Vagina (tissue), 2 donors: ENCODE results near the gene TMBIM1. TPM values are rescaled to one million over a fixed set of nuclear protein-coding genes. Genes with fewer than 3 reads are reported as not detected.

Experiments used
- DNase-seq, 2 donors: peaks; one replicate each; pipeline ENCODE4 v3.0.0-alpha.2; 2017; ENCODE audit errors: extremely low spot score in 2 of 2
- H3K27ac ChIP-seq: fragments of 200-600 bp; sonication (generic); one replicate; pipeline ENCODE4 v1.5.1; 2019
- H3K27me3 ChIP-seq: fragments of 200-600 bp; sonication (generic); one replicate; pipeline ENCODE4 v1.5.1; 2019
- H3K36me3 ChIP-seq, 2 donors: fragments of 200-600 bp; sonication (generic); one replicate each; pipeline ENCODE4 v1.5.1; 2017 to 2019
- H3K4me1 ChIP-seq: fragments of 200-600 bp; sonication (generic); one replicate; pipeline ENCODE4 v1.5.1; 2019
- H3K4me3 ChIP-seq, 2 donors: fragments of 200-600 bp; sonication (generic); 1 replicate in 1 of 2; 2 replicates in 1 of 2; pipeline ENCODE4 v1.5.1; 2016 to 2019
- H3K9me3 ChIP-seq: fragments of 200-600 bp; sonication (generic); one replicate; pipeline ENCODE4 v1.5.1; 2019
- POLR2A ChIP-seq, 2 donors: fragments of 450-650 bp; IDR thresholded peaks; one replicate each; pipeline ENCODE4 v1.6.1; 2017; ENCODE audit warnings: antibody characterized with exemption in 2 of 2, mild to moderate bottlenecking in 2 of 2, moderate library complexity in 2 of 2
- POLR2AphosphoS5 ChIP-seq, 2 donors: sonication (generic); formaldehyde crosslinking; IDR thresholded peaks; one replicate each; pipeline ENCODE4 v1.9.0; 2017; ENCODE audit warnings: antibody characterized with exemption in 2 of 2, mild to moderate bottlenecking in 2 of 2, low read depth in 1 of 2; ENCODE audit not compliant: insufficient read depth in 1 of 2
- intact Hi-C: fragments of 100-400 bp; cut with DNase I; formaldehyde crosslinking; loops from one replicate; pipeline ENCODE4 v1.15.1; 2023
- total RNA-seq: library from RNA; depleted of rRNA; stranded (reverse); fragments of >200 nt; gene quantifications from one replicate; pipeline ENCODE4 v1.2.3, GENCODE V29; 2016
- TF ChIP-seq, protein P1 (sequence below), 3 experiments: fragments of 450-650 bp in 2 of 3; fragments of 200-600 bp in 1 of 3; sonication (generic) in 1 of 3; IDR thresholded peaks; one replicate each; pipeline ENCODE4 v1.5.1; 2017 to 2019; ENCODE audit warnings: antibody characterized with exemption in 3 of 3, mild to moderate bottlenecking in 2 of 3, moderate library complexity in 2 of 3

Gene TMBIM1
- total RNA-seq, 1 donor from 2014 or later = 232 TPM

DNA sequence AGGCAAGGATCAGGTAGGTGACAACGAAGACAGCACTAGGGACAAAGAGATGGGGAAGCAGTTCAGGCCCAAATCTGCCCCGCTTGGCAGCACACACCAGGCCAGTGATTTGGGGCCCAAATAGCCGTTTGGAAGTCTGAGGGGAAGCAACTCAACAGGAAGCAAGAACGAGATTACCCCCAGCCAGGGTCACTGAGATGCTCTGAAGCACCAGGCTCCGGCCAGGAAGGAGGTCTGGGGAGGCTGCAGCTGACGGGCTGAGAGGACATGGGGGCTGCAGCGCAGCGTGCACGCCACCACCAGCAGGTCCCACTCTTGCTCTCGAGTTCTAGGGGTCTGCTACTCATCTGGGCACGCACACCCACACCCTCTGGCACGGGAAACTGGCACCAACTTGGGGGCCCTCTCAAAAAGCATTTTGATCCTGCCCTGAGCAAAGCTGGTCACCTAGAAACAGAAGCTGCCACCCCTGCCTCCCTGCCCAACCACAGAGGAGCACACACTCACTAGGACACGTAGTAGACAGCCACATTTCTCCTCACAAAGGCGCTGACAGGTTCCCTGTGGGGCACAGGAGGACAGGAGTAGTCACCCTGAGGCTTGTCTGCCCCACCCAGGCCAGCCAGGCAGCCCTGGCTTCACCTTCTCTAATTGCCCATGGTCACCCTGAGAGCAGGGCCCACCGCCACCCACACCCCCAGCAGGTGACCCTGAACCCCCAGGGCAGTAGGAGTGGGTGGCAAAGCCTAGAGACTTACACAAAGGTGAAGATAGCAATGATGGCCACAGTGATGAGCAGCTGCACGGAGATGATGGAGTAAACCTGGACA lies 13.6 kb downstream of the TMBIM1 start:
- H3K27ac ChIP-seq = peak overlapping the region; percentile 60

DNA sequence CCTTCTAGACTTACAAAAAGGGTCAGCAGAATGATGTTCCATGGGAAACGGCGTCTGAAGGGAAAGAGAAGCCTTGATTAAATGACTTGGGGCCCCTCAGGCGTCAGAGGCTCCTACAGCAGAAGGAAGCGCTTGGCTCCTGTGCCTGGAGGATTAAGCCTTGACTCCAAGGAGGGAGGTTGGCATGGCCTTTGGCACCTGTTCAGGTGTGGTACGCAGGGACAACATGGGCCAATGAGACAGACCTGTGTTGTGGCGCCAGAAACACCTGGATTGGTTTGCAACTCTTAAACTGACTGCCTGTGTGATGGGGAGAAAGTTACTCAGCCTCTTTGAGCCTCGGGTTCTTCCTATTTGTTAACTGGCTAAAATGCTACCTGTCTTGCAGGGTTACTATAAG lies 14.4 kb downstream of the TMBIM1 start:
- Histone ChIP-seq H3K36me3 (peaks cover 0 to 88% of the 10 kb centered on the region in 2 donors), H3K4me1 (peaks cover 60% of the 10 kb centered on the region)

More for the DNA sequence above, 13.6 kb downstream of the TMBIM1 start:
- no peaks in the 10 kb centered on the region for H3K9me3 ChIP-seq
- H3K4me1 ChIP-seq = peaks cover 60% of the 10 kb centered on the region
- TF ChIP-seq POLR2AphosphoS5 (IDR thresholded peaks at IDR 0.05; ENCODE audit: insufficient read depth in 1 of 2, low read depth in 1 of 2) (no peak), POLR2A (IDR thresholded peaks at IDR 0.05) (no peak)
- TF ChIP-seq, protein P1, sequence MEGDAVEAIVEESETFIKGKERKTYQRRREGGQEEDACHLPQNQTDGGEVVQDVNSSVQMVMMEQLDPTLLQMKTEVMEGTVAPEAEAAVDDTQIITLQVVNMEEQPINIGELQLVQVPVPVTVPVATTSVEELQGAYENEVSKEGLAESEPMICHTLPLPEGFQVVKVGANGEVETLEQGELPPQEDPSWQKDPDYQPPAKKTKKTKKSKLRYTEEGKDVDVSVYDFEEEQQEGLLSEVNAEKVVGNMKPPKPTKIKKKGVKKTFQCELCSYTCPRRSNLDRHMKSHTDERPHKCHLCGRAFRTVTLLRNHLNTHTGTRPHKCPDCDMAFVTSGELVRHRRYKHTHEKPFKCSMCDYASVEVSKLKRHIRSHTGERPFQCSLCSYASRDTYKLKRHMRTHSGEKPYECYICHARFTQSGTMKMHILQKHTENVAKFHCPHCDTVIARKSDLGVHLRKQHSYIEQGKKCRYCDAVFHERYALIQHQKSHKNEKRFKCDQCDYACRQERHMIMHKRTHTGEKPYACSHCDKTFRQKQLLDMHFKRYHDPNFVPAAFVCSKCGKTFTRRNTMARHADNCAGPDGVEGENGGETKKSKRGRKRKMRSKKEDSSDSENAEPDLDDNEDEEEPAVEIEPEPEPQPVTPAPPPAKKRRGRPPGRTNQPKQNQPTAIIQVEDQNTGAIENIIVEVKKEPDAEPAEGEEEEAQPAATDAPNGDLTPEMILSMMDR (IDR thresholded peaks at IDR 0.05) = no peak
- DNase-seq = no peak
- H3K4me3 ChIP-seq = no peak overlapping the region
- H3K36me3 ChIP-seq = peaks cover 0 to 81% of the 10 kb centered on the region in 2 donors
- intact Hi-C loops = no loop called here
- no peaks in the 10 kb centered on the region for H3K27me3 ChIP-seq

DNA sequence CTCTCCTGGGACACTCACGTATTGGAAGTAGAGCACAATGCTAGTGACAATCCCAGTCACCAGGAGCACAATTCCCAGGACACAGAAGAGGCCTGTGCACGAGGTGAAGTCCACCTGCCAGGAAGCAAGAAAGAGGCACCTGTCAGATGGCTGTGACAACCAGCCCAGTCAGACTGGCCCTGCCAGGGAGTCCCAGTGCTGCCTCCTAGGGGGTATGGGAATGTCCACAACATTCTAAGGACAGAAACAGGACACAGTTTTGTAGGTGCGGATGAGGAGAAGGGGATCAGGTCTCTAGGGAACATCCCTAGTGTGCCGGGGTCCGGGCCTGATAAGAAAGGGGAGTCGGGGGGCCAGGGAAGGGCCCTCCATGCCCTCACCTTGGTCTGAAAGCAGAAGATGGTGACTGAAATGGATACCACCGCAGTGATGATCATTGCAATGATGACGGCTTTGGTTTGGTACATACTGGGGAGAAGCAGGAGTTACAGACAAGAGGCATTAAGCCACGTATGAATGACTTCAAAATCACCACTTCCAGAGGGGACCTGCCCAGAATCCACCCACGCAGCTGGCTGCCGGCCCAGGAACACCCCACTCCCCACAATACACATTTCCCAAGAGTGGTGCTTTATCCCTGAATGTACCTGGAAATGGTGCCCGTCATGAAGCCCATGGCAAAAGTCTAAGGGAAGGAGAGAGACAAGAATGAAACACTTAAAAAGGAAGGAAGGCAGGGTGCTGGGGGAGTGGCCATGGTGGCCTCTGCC lies 15.1 kb downstream of the TMBIM1 start:
- intact Hi-C loops = no loop called here
- Histone ChIP-seq H3K27me3 (no peaks in the 10 kb centered on the region), H3K36me3 (peaks cover 0 to 88% of the 10 kb centered on the region in 2 donors), H3K4me3 (no peak overlapping the region), H3K9me3 (no peaks in the 10 kb centered on the region), H3K4me1 (peaks cover 60% of the 10 kb centered on the region), H3K27ac (peak overlapping the region; percentile 60)
- no peak for DNase-seq
- no peak for TF ChIP-seq POLR2AphosphoS5 (IDR thresholded peaks at IDR 0.05; ENCODE audit: insufficient read depth in 1 of 2, low read depth in 1 of 2)
- TF ChIP-seq, protein P1 (IDR thresholded peaks at IDR 0.05) = no peak
- TF ChIP-seq POLR2A (IDR thresholded peaks at IDR 0.05) = no peak

More for the DNA sequence above, 14.4 kb downstream of the TMBIM1 start:
- peak overlapping the region; percentile 60 for H3K27ac ChIP-seq
- no peaks in the 10 kb centered on the region for H3K9me3 ChIP-seq
- intact Hi-C loops = no loop called here
- H3K27me3 ChIP-seq = no peaks in the 10 kb centered on the region
- H3K4me3 ChIP-seq = no peak overlapping the region
- DNase-seq = no peak
- TF ChIP-seq POLR2AphosphoS5 (IDR thresholded peaks at IDR 0.05; ENCODE audit: insufficient read depth in 1 of 2, low read depth in 1 of 2) = no peak
- TF ChIP-seq, protein P1 (IDR thresholded peaks at IDR 0.05) = no peak
- TF ChIP-seq POLR2A (IDR thresholded peaks at IDR 0.05) = no peak

DNA sequence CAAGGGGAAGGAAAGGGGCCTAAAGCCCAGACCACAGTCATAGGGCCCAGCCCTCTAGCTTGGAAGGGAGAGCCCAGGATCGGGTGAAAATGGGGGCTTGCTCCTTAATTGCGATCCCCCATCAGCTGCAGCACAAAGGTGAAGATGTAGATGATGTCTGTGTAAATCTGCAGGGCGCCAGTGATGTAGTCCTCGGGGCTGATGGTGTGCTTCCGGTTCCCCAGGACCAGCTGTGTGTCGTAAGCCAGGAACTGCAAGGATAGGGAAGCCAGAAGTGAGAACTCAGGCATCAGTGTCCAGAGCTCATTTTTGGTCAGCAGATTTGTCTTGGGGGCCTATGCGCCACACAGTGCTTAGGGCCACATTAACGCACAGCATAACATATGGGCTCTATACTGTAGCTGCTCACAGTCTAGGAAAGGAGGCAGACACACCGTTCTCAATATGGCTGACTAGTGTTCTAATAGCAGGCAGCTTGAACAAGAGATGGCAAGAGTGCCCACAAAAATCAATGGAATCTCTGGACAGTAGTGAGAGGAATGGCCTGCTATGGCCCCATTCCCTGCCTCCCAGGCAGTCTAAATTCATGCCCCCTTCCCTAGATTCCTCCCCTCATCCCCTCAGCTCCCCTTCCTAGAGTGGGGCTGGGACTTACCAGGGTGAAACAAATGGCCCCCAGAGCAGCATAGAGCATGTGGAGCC lies 16.8 kb downstream of the TMBIM1 start:
- TF ChIP-seq, protein P1 (IDR thresholded peaks at IDR 0.05) = no peak
- TF ChIP-seq POLR2AphosphoS5 (IDR thresholded peaks at IDR 0.05; ENCODE audit: insufficient read depth in 1 of 2, low read depth in 1 of 2) (no peak), POLR2A (IDR thresholded peaks at IDR 0.05) (no peak)
- Histone ChIP-seq H3K4me3 (no peak overlapping the region), H3K9me3 (no peaks in the 10 kb centered on the region), H3K27ac (peak overlapping the region; percentile 94), H3K36me3 (peaks cover 0 to 74% of the 10 kb centered on the region in 2 donors), H3K4me1 (peaks cover 65% of the 10 kb centered on the region), H3K27me3 (no peaks in the 10 kb centered on the region)
- DNase-seq = no peak
- intact Hi-C loops = no loop called here
